ENCODE measurements around the gene PLPP4. TPM values are rescaled to one million over a fixed set of nuclear protein-coding genes. Genes with fewer than 3 reads are reported as not detected.

PLPP4 gene
- polyA plus RNA-seq, 3 donors = not detected

DNA sequence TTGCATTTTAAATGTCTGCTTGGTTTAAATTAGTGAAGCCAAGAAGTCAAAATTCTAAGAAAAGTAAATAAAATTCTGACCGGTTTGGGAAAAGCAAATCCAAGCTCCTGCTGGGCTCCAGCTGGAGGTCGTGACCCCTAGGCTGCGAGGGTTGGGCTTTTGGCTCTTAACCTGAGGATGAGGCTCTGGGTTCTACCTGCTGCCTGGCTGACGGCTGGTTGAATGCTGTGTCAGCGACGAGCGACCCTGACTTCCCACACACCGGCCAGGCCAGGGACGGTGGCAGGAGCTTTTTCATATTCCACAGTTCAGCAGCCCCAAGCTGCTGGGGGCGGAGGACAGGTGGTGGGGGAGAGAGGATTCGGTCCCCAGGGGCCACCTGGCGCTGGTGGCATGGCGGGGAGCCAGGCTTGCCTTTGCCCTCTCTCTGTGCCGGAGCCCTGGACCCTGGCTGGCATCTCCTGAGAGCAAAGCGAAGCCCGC, 843 bp upstream of the PLPP4 start:
- Mint-ChIP-seq H3K9me3 (peaks cover 0 to 11% (median 4%) of the 10 kb centered on the region in 7 donors), H3K4me1 (peaks cover 6% of the 10 kb centered on the region), H3K27me3 (ENCODE audit: low read depth in 3 of 3) (peaks cover 41 to 64% (median 52%) of the 10 kb centered on the region in 3 donors), H3K4me3 (peak overlapping the region in 1 of 2 donors; percentile 87), H3K36me3 (peaks cover 0 to 2% of the 10 kb centered on the region in 2 donors), H3K27ac (no peak overlapping the region)
- no peaks in the 10 kb centered on the region for H3K4me1 ChIP-seq (ENCODE audit: control insufficient read depth in 1 of 2, insufficient read depth in 2 of 2, low read length in 2 of 2)
- H3K27ac ChIP-seq (ENCODE audit: low read depth in 1 of 2, low read length in 2 of 2) = no peak overlapping the region
- no peak overlapping the region for H3K4me3 ChIP-seq (replicated peaks in 1 of 3; ENCODE audit: low read depth in 2 of 3, low read length in 3 of 3)
- no peaks in the 10 kb centered on the region for H3K79me2 ChIP-seq (ENCODE audit: insufficient read depth, low read length)
- WGBS (ENCODE audit: insufficient coverage) = 18% methylated on average over 16 of the region's 16 CpGs
- no peaks in the 10 kb centered on the region for H3K36me3 ChIP-seq (replicated peaks in 1 of 2; ENCODE audit: control insufficient read depth in 1 of 2, insufficient read depth in 2 of 2, low read length in 2 of 2)
- peaks cover 29 to 52% of the 10 kb centered on the region in 2 donors for H3K27me3 ChIP-seq (ENCODE audit: control insufficient read depth in 2 of 2, insufficient read depth in 2 of 2, low read length in 2 of 2)
- intact Hi-C loops (cut with micrococcal nuclease) = no loop called here
- H4K20me1 ChIP-seq (ENCODE audit: insufficient read depth, low read length) = no peaks in the 10 kb centered on the region
- H3K9me3 ChIP-seq (replicated peaks in 1 of 2; ENCODE audit: control insufficient read depth in 1 of 2, insufficient read depth in 1 of 2, low read length in 2 of 2) = peaks cover 0 to 21% of the 10 kb centered on the region in 2 donors
- H3K4me2 ChIP-seq (replicated peaks; ENCODE audit: extremely low read depth, low read length, poor library complexity, severe bottlenecking) = no peak overlapping the region
- DNase-seq = no peak
- no peak overlapping the region for H2AFZ ChIP-seq (ENCODE audit: insufficient read depth, low read depth, low read length, poor library complexity, severe bottlenecking)
- no peak overlapping the region for H3K9ac ChIP-seq (ENCODE audit: insufficient read depth, low read length, poor library complexity, severe bottlenecking)
- TF ChIP-seq, protein P1, sequence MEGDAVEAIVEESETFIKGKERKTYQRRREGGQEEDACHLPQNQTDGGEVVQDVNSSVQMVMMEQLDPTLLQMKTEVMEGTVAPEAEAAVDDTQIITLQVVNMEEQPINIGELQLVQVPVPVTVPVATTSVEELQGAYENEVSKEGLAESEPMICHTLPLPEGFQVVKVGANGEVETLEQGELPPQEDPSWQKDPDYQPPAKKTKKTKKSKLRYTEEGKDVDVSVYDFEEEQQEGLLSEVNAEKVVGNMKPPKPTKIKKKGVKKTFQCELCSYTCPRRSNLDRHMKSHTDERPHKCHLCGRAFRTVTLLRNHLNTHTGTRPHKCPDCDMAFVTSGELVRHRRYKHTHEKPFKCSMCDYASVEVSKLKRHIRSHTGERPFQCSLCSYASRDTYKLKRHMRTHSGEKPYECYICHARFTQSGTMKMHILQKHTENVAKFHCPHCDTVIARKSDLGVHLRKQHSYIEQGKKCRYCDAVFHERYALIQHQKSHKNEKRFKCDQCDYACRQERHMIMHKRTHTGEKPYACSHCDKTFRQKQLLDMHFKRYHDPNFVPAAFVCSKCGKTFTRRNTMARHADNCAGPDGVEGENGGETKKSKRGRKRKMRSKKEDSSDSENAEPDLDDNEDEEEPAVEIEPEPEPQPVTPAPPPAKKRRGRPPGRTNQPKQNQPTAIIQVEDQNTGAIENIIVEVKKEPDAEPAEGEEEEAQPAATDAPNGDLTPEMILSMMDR (IDR thresholded peaks at IDR 0.05) = no peak

DNA sequence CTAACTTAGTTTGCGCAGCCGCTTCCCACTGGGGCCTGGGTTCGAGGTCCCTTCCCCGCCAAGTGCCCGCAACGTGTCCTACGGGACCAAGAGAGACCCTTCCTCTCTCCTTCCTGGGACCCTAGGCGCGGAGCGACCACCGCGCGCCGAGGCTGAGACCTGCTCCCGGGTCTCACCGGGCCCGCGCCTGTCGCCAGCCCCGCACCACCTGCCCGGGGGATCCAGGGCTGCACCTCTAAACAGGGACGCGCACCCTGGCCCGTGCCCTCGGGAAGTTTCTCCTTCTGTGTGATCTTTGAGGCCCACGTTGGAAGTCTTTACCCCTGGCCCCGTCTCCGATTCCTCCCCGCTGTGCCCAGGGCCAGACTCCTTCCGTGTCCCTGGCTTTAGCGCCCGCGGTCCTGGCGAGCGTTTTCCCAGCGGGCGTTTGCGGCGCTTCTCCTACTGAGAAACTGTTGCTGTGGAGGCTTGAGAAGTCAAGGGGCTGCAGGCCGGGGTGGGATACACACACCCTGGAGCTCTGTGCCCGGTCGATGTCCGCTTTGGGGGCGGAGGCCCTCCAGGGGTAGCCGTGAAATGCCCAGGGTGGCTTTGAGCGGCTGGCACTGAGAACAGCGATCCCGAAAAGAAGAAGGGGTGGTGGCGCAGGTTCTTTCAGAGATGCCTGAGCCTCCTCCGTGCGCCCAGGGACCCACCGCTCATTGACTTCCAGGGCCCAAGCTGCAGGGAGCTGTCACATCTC, 575 bp downstream of the PLPP4 start:
- DNase-seq = no peak
- no peak overlapping the region for H3K27ac ChIP-seq (ENCODE audit: low read depth in 1 of 2, low read length in 2 of 2)
- no peaks in the 10 kb centered on the region for H3K36me3 ChIP-seq (replicated peaks in 1 of 2; ENCODE audit: control insufficient read depth in 1 of 2, insufficient read depth in 2 of 2, low read length in 2 of 2)
- intact Hi-C loops (cut with micrococcal nuclease) = no loop called here
- H3K27me3 ChIP-seq (ENCODE audit: control insufficient read depth in 2 of 2, insufficient read depth in 2 of 2, low read length in 2 of 2) = peaks cover 29 to 52% of the 10 kb centered on the region in 2 donors
- no peaks in the 10 kb centered on the region for H3K79me2 ChIP-seq (ENCODE audit: insufficient read depth, low read length)
- 22% methylated on average over 52 of the region's 52 CpGs for WGBS (ENCODE audit: insufficient coverage)
- Mint-ChIP-seq H3K4me1 (peaks cover 6% of the 10 kb centered on the region), H3K9me3 (peaks cover 0 to 11% (median 4%) of the 10 kb centered on the region in 7 donors), H3K4me3 (peak overlapping the region in 1 of 2 donors; percentile 78), H3K27ac (no peak overlapping the region), H3K27me3 (ENCODE audit: low read depth in 3 of 3) (peaks cover 41 to 64% (median 50%) of the 10 kb centered on the region in 3 donors), H3K36me3 (peaks cover 0 to 2% of the 10 kb centered on the region in 2 donors)
- no peak overlapping the region for H3K9ac ChIP-seq (ENCODE audit: insufficient read depth, low read length, poor library complexity, severe bottlenecking)
- no peaks in the 10 kb centered on the region for H3K4me1 ChIP-seq (ENCODE audit: control insufficient read depth in 1 of 2, insufficient read depth in 2 of 2, low read length in 2 of 2)
- H3K4me3 ChIP-seq (replicated peaks in 1 of 3; ENCODE audit: low read depth in 2 of 3, low read length in 3 of 3) = no peak overlapping the region
- TF ChIP-seq, protein P1 (IDR thresholded peaks at IDR 0.05) = no peak
- H3K9me3 ChIP-seq (replicated peaks in 1 of 2; ENCODE audit: control insufficient read depth in 1 of 2, insufficient read depth in 1 of 2, low read length in 2 of 2) = peaks cover 0 to 21% of the 10 kb centered on the region in 2 donors
- H4K20me1 ChIP-seq (ENCODE audit: insufficient read depth, low read length) = no peaks in the 10 kb centered on the region
- no peak overlapping the region for H3K4me2 ChIP-seq (replicated peaks; ENCODE audit: extremely low read depth, low read length, poor library complexity, severe bottlenecking)
- H2AFZ ChIP-seq (ENCODE audit: insufficient read depth, low read depth, low read length, poor library complexity, severe bottlenecking) = no peak overlapping the region

All from CD14-positive monocyte (primary cell).